A549 (cell line): ENCODE measurements around the gene UBC.

Experiments
- CTCF ChIP-seq: fragments of >200 bp; sonication (Bioruptor Twin); formaldehyde crosslinking; IDR thresholded peaks from 3 replicates; pipeline ENCODE4 v1.5.1; 2016
- ELK1 ChIP-seq: fragments of 150-350 bp; IDR thresholded peaks from 2 replicates; pipeline ENCODE4 v1.6.1; 2014; ENCODE audit warnings: low read depth, mild to moderate bottlenecking, low read length
- ESRRA ChIP-seq: fragments of 150-350 bp; IDR thresholded peaks from 2 replicates; pipeline ENCODE4 v1.6.1; 2014; ENCODE audit warnings: mild to moderate bottlenecking, low read length, borderline replicate concordance
- KDM1A ChIP-seq: fragments of 200-600 bp; sonication (generic); IDR thresholded peaks from 2 replicates; pipeline ENCODE4 v1.6.1; 2016; ENCODE audit warnings: low read depth, mild to moderate bottlenecking
- MYC ChIP-seq: IDR thresholded peaks from 2 replicates; pipeline ENCODE4 v1.6.1; 2012; ENCODE audit warnings: mild to moderate bottlenecking, inconsistent platforms, low read length, improper control_type of control experiment, borderline replicate concordance
- REST ChIP-seq: fragments of 200-600 bp; sonication (generic); IDR thresholded peaks from 2 replicates; pipeline ENCODE4 v1.6.1; 2016; ENCODE audit warnings: antibody characterized with exemption, mild to moderate bottlenecking, moderate library complexity
- USF2 ChIP-seq: fragments of 450-650 bp; IDR thresholded peaks from 2 replicates; pipeline ENCODE4 v1.6.1; 2014; ENCODE audit warnings: antibody characterized with exemption

- TF ChIP-seq USF2 (no peak), MYC (peak; percentile 32; the same call in 1 of the 2 replicates), KDM1A (no peak), CTCF (no peak), ESRRA (no peak), REST (no peak), ELK1 (no peak)
Measured at GRCh38 chr12:124867401-124867930, 47.0 kb downstream of the UBC start.
